ENCODE measurements around the gene CTIF.
A peak's percentile ranks its signal among the peaks of the same experiment; 100 is the strongest.

Gene CTIF

GRCh38 chr18:48517048-48517447 lies 21.8 kb upstream of the CTIF start:
- Histone ChIP-seq H3K23ac (ENCODE audit: low read depth, low read length, poor library complexity) (no peak overlapping the region), H2BK15ac (ENCODE audit: low read length) (no peak overlapping the region), H3K27ac (replicated peaks; ENCODE audit: low read length) (no peak overlapping the region), H2AFZ (ENCODE audit: low read length) (no peak overlapping the region), H4K91ac (ENCODE audit: low read depth, low read length, poor library complexity) (no peak overlapping the region), H3K9me3 (replicated peaks in 1 of 2; ENCODE audit: control insufficient read depth in 2 of 2, insufficient read depth in 1 of 2, low read depth in 1 of 2, low read length in 2 of 2) (no peaks in the 10 kb centered on the region), H3K36me3 (replicated peaks in 1 of 2; ENCODE audit: control insufficient read depth in 2 of 2, insufficient read depth in 2 of 2, low read length in 2 of 2) (no peaks in the 10 kb centered on the region), H3K4me2 (ENCODE audit: insufficient read depth, low read length, poor library complexity, severe bottlenecking) (no peak overlapping the region), H3K14ac (ENCODE audit: low read length) (no peak overlapping the region), H3K9ac (ENCODE audit: low read depth, low read length, poor library complexity) (no peak overlapping the region), H3K4me3 (ENCODE audit: low read length in 2 of 2) (no peak overlapping the region), H4K8ac (ENCODE audit: low read depth, low read length) (no peak overlapping the region), H3K4me1 (ENCODE audit: control insufficient read depth in 2 of 2, insufficient read depth in 1 of 2, low read depth in 1 of 2, low read length in 2 of 2) (peaks cover 7 to 10% of the 10 kb centered on the region in 2 donors), H3K79me1 (ENCODE audit: low read depth, low read length) (no peaks in the 10 kb centered on the region), H3K18ac (ENCODE audit: low read length) (no peak overlapping the region), H2BK12ac (ENCODE audit: low read length) (no peak overlapping the region), H2AK5ac (ENCODE audit: low read depth, low read length) (no peak overlapping the region), H3K4ac (ENCODE audit: low read length) (no peak overlapping the region), H2BK5ac (ENCODE audit: low read length) (no peak overlapping the region), H3K27me3 (ENCODE audit: control insufficient read depth in 3 of 3, insufficient read depth in 3 of 3, low read depth in 1 of 3, low read length in 3 of 3) (peaks cover 0 to 2% (median 0%) of the 10 kb centered on the region in 3 experiments), H2BK120ac (ENCODE audit: low read depth, low read length) (no peak overlapping the region)
- WGBS, 2 donors (ENCODE audit: extremely low coverage in 2 of 2, insufficient read length in 2 of 2, insufficient replicate concordance in 1 of 2): no CpG with 5 or more reads among the region's 7 CpGs
- DNase-seq (ENCODE audit: low spot score): no peak

GRCh38 chr18:48519431-48520100 lies 19.3 kb upstream of the CTIF start:
- Histone ChIP-seq H2BK15ac (ENCODE audit: low read length) (no peak overlapping the region), H3K18ac (ENCODE audit: low read length) (no peak overlapping the region), H4K91ac (ENCODE audit: low read depth, low read length, poor library complexity) (no peak overlapping the region), H3K27me3 (ENCODE audit: control insufficient read depth in 3 of 3, insufficient read depth in 3 of 3, low read depth in 1 of 3, low read length in 3 of 3) (peaks cover 0 to 7% (median 0%) of the 10 kb centered on the region in 3 experiments), H2AFZ (ENCODE audit: low read length) (no peak overlapping the region), H3K14ac (ENCODE audit: low read length) (no peak overlapping the region), H3K4me3 (ENCODE audit: low read length in 2 of 2) (no peak overlapping the region), H3K4me1 (ENCODE audit: control insufficient read depth in 2 of 2, insufficient read depth in 1 of 2, low read depth in 1 of 2, low read length in 2 of 2) (peaks cover 7 to 13% of the 10 kb centered on the region in 2 donors), H3K4ac (ENCODE audit: low read length) (no peak overlapping the region), H2BK12ac (ENCODE audit: low read length) (no peak overlapping the region), H4K8ac (ENCODE audit: low read depth, low read length) (no peak overlapping the region), H2BK120ac (ENCODE audit: low read depth, low read length) (no peak overlapping the region), H3K23ac (ENCODE audit: low read depth, low read length, poor library complexity) (no peak overlapping the region), H3K9ac (ENCODE audit: low read depth, low read length, poor library complexity) (no peak overlapping the region), H3K36me3 (replicated peaks in 1 of 2; ENCODE audit: control insufficient read depth in 2 of 2, insufficient read depth in 2 of 2, low read length in 2 of 2) (no peaks in the 10 kb centered on the region), H3K4me2 (ENCODE audit: insufficient read depth, low read length, poor library complexity, severe bottlenecking) (no peak overlapping the region), H2AK5ac (ENCODE audit: low read depth, low read length) (no peak overlapping the region), H3K9me3 (replicated peaks in 1 of 2; ENCODE audit: control insufficient read depth in 2 of 2, insufficient read depth in 1 of 2, low read depth in 1 of 2, low read length in 2 of 2) (peaks cover 0 to 3% of the 10 kb centered on the region in 2 donors), H2BK5ac (ENCODE audit: low read length) (no peak overlapping the region), H3K27ac (replicated peaks; ENCODE audit: low read length) (no peak overlapping the region), H3K79me1 (ENCODE audit: low read depth, low read length) (no peaks in the 10 kb centered on the region)
- WGBS, 2 donors (ENCODE audit: extremely low coverage in 2 of 2, insufficient read length in 2 of 2, insufficient replicate concordance in 1 of 2): no CpG with 5 or more reads among the region's 5 CpGs
- no peak for DNase-seq (ENCODE audit: low spot score)

GRCh38 chr18:48521723-48522122 lies 17.1 kb upstream of the CTIF start:
- DNase-seq (ENCODE audit: low spot score): peak; percentile 40
- H2BK15ac ChIP-seq (ENCODE audit: low read length): no peak overlapping the region

GRCh38 chr18:48525671-48526070 lies 13.2 kb upstream of the CTIF start:
- Histone ChIP-seq H3K9ac (ENCODE audit: low read depth, low read length, poor library complexity) (no peak overlapping the region), H3K4ac (ENCODE audit: low read length) (no peak overlapping the region), H4K8ac (ENCODE audit: low read depth, low read length) (no peak overlapping the region), H2BK120ac (ENCODE audit: low read depth, low read length) (no peak overlapping the region), H3K4me3 (ENCODE audit: low read length in 2 of 2) (no peak overlapping the region), H4K91ac (ENCODE audit: low read depth, low read length, poor library complexity) (no peak overlapping the region), H3K4me2 (ENCODE audit: insufficient read depth, low read length, poor library complexity, severe bottlenecking) (no peak overlapping the region), H2BK12ac (ENCODE audit: low read length) (no peak overlapping the region), H2AK5ac (ENCODE audit: low read depth, low read length) (no peak overlapping the region), H3K27ac (replicated peaks; ENCODE audit: low read length) (no peak overlapping the region), H3K79me1 (ENCODE audit: low read depth, low read length) (no peaks in the 10 kb centered on the region), H3K36me3 (replicated peaks in 1 of 2; ENCODE audit: control insufficient read depth in 2 of 2, insufficient read depth in 2 of 2, low read length in 2 of 2) (no peaks in the 10 kb centered on the region), H2BK15ac (ENCODE audit: low read length) (no peak overlapping the region), H3K4me1 (ENCODE audit: control insufficient read depth in 2 of 2, insufficient read depth in 1 of 2, low read depth in 1 of 2, low read length in 2 of 2) (peaks cover 1 to 12% of the 10 kb centered on the region in 2 donors), H3K14ac (ENCODE audit: low read length) (no peak overlapping the region), H3K18ac (ENCODE audit: low read length) (no peak overlapping the region), H3K9me3 (replicated peaks in 1 of 2; ENCODE audit: control insufficient read depth in 2 of 2, insufficient read depth in 1 of 2, low read depth in 1 of 2, low read length in 2 of 2) (peaks cover 0 to 3% of the 10 kb centered on the region in 2 donors), H3K23ac (ENCODE audit: low read depth, low read length, poor library complexity) (no peak overlapping the region), H2BK5ac (ENCODE audit: low read length) (no peak overlapping the region), H2AFZ (ENCODE audit: low read length) (no peak overlapping the region), H3K27me3 (ENCODE audit: control insufficient read depth in 3 of 3, insufficient read depth in 3 of 3, low read depth in 1 of 3, low read length in 3 of 3) (peaks cover 0 to 10% (median 0%) of the 10 kb centered on the region in 3 experiments)
- no peak for DNase-seq (ENCODE audit: low spot score)

More at GRCh38 chr18:48521723-48522122, 17.1 kb upstream of the CTIF start:
- H2BK12ac ChIP-seq (ENCODE audit: low read length): no peak overlapping the region
- no peaks in the 10 kb centered on the region for H3K79me1 ChIP-seq (ENCODE audit: low read depth, low read length)
- no peaks in the 10 kb centered on the region for H3K36me3 ChIP-seq (replicated peaks in 1 of 2; ENCODE audit: control insufficient read depth in 2 of 2, insufficient read depth in 2 of 2, low read length in 2 of 2)
- no peak overlapping the region for H2AK5ac ChIP-seq (ENCODE audit: low read depth, low read length)
- no peak overlapping the region for H4K8ac ChIP-seq (ENCODE audit: low read depth, low read length)
- no peak overlapping the region for H3K14ac ChIP-seq (ENCODE audit: low read length)
- no peak overlapping the region for H4K91ac ChIP-seq (ENCODE audit: low read depth, low read length, poor library complexity)
- no peak overlapping the region for H3K23ac ChIP-seq (ENCODE audit: low read depth, low read length, poor library complexity)
- WGBS, 2 donors (ENCODE audit: extremely low coverage in 2 of 2, insufficient read length in 2 of 2, insufficient replicate concordance in 1 of 2): no CpG with 5 or more reads among the region's 5 CpGs
- H3K4ac ChIP-seq (ENCODE audit: low read length): no peak overlapping the region
- no peak overlapping the region for H2BK5ac ChIP-seq (ENCODE audit: low read length)
- no peak overlapping the region for H2BK120ac ChIP-seq (ENCODE audit: low read depth, low read length)
- H3K18ac ChIP-seq (ENCODE audit: low read length): no peak overlapping the region
- H2AFZ ChIP-seq (ENCODE audit: low read length): no peak overlapping the region
- H3K4me1 ChIP-seq (ENCODE audit: control insufficient read depth in 2 of 2, insufficient read depth in 1 of 2, low read depth in 1 of 2, low read length in 2 of 2): peaks cover 0 to 12% of the 10 kb centered on the region in 2 donors
- no peak overlapping the region for H3K4me2 ChIP-seq (ENCODE audit: insufficient read depth, low read length, poor library complexity, severe bottlenecking)
- H3K9me3 ChIP-seq (replicated peaks in 1 of 2; ENCODE audit: control insufficient read depth in 2 of 2, insufficient read depth in 1 of 2, low read depth in 1 of 2, low read length in 2 of 2): peaks cover 0 to 3% of the 10 kb centered on the region in 2 donors
- no peak overlapping the region for H3K9ac ChIP-seq (ENCODE audit: low read depth, low read length, poor library complexity)
- peaks cover 0 to 7% (median 0%) of the 10 kb centered on the region in 3 experiments for H3K27me3 ChIP-seq (ENCODE audit: control insufficient read depth in 3 of 3, insufficient read depth in 3 of 3, low read depth in 1 of 3, low read length in 3 of 3)
- H3K4me3 ChIP-seq (ENCODE audit: low read length in 2 of 2): no peak overlapping the region
- H3K27ac ChIP-seq (replicated peaks; ENCODE audit: low read length): peak overlapping the region; percentile 55
